GM18861 (cell line): ENCODE results near the gene NCAPG2.
"Not testable (repeated sequence)": the region's sequence is repeated elsewhere in the genome, so short reads cannot be mapped to it uniquely, and the experiment has no call there.

Experiments used
- ATAC-seq: cut with Tn5 transposase; IDR thresholded peaks from one replicate; pipeline ENCODE4 v1.9.1; 2021; ENCODE audit not compliant: unreplicated experiment

NCAPG2 gene

GRCh38 chr7:158638001-158638400 is 66.6 kb downstream of the NCAPG2 start:
- no peak for ATAC-seq

- ATAC-seq: peak; percentile 84
Observed at GRCh38 chr7:158633055-158633956, 71.3 kb downstream of the NCAPG2 start.

- no peak for ATAC-seq
Observed at GRCh38 chr7:158631574-158632195, 72.9 kb downstream of the NCAPG2 start.

- not testable (repeated sequence) for ATAC-seq
Observed at GRCh38 chr7:158626289-158626688, 78.3 kb downstream of the NCAPG2 start.

GRCh38 chr7:158623241-158623640 is 81.4 kb downstream of the NCAPG2 start:
- ATAC-seq: no peak

- ATAC-seq: no peak
Observed at GRCh38 chr7:158620839-158621441, 83.7 kb downstream of the NCAPG2 start.

- no peak for ATAC-seq
Observed at GRCh38 chr7:158620418-158620817, 84.2 kb downstream of the NCAPG2 start.

- ATAC-seq: no peak
Observed at GRCh38 chr7:158618745-158619140, 85.9 kb downstream of the NCAPG2 start.

GRCh38 chr7:158617737-158618128 is 86.9 kb downstream of the NCAPG2 start:
- no peak for ATAC-seq

GRCh38 chr7:158616050-158616449 is 88.6 kb downstream of the NCAPG2 start:
- no peak for ATAC-seq

- no peak for ATAC-seq
Observed at GRCh38 chr7:158614700-158615099, 89.9 kb downstream of the NCAPG2 start.

GRCh38 chr7:158613481-158613880 is 91.1 kb downstream of the NCAPG2 start:
- ATAC-seq: peak; percentile 94

GRCh38 chr7:158612546-158612945 is 92.1 kb downstream of the NCAPG2 start:
- ATAC-seq: no peak

GRCh38 chr7:158611541-158611940 is 93.1 kb downstream of the NCAPG2 start:
- ATAC-seq: no peak

- no peak for ATAC-seq
Observed at GRCh38 chr7:158609313-158609974, 95.2 kb downstream of the NCAPG2 start.

GRCh38 chr7:158607563-158607962 is 97.0 kb downstream of the NCAPG2 start:
- no peak for ATAC-seq

GRCh38 chr7:158606671-158607424 is 97.8 kb downstream of the NCAPG2 start:
- ATAC-seq: no peak

GRCh38 chr7:158606129-158606528 is 98.5 kb downstream of the NCAPG2 start:
- no peak for ATAC-seq

GRCh38 chr7:158603773-158604755 is 100.5 kb downstream of the NCAPG2 start:
- no peak for ATAC-seq
